GM03348 (cell line): ENCODE data around the gene LAMB3.
"Not testable (repeated sequence)": the region's sequence is repeated elsewhere in the genome, so short reads cannot be mapped to it uniquely, and the experiment has no call there.

Experiments
- DNase-seq: peaks from one replicate; pipeline ENCODE4 v3.0.0; 2012; ENCODE audit warnings: low spot score

Gene LAMB3

DNA sequence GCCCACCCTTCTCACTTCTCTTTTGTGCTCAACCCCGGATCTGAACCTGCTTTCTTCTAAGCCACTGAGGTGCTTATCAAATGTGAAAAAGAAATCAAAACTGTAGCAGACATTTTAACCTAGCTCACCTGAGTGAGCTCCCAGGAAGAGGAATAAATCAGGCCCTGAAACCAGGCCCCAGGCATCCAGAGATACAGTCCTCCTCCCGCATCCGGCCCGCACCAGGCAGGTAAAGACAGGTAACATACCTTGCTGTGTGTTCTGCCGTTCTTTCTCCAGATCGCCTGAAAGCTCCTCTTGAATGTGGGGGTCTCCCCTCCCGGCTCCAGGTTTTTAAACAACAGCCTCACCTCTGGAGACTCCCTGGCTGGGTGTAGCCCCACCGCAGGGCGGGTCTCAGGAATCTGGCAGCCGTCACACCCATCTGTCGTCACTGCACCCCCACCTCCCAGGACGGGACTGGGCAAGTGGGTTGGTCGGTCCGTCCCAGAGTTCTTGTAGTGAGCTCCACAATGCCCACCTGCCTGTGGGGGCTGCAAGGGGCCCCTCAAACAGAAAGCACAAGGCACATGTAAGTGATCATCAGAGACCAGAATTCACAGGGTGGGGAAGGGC lies at the start of gene LAMB3:
LAMB3 (minus strand) TSS at position 305 of the 615 bp plus-strand sequence. CDS start 1,481 bp downstream, outside the sequence.
- no peak for DNase-seq

DNA sequence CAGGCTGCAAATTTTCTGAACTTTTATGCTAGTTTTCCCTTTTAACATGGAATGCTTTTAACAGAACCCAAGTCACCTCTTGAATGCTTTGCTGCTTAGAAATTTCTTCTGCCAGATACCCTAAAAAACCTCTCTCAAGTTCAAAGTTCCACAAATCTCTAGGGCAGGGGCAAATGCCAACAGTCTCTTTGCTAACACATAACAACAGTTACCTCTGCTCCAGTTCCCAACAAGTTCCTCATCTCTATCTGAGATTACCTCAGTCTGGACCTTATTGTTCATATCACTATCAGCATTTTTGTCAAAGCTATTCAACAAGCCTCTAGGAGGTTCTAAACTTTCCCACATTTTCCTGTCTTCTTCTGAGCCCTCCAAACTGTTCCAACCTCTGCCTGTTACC lies 48.5 kb upstream of the LAMB3 start:
- not testable (repeated sequence) for DNase-seq

DNA sequence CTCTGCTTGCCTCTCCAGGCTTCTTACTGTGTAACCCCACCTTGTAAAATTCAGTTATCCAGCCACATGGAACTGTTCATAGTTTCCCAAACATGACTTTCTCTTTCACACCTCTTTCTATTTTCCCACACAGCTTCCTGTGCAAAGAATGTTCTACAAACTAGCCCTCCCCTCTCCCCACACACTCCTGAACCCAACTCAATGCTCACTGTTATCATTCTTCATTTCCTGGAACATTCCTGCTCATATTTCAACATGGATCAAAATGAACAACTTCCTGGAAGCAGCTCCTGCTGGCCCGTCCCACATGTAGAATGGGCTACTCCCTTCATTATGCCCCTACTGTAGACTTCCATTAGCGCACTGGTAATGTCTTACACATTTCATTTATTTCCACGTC lies 44.9 kb upstream of the LAMB3 start:
- DNase-seq, result no peak

DNA sequence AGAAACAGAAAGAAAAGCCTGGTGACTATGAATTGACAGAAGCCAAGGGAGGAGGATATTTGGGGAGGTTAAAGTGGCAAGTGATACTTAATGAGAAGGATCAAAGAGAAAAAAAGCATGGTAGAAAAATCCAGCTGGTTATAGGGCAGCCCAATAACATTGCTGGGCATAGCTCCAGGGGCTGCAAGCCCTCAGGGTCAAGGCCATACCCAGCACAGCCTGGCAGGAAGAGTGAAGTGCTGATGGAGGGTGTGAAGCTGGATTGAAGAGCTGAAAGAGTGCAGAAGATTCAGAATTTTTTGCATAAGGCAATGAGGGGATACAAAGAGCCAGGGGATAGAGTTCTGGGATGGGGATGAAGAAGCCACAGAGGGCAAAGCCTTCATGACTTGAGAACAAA lies 44.4 kb upstream of the LAMB3 start:
- no peak for DNase-seq

DNA sequence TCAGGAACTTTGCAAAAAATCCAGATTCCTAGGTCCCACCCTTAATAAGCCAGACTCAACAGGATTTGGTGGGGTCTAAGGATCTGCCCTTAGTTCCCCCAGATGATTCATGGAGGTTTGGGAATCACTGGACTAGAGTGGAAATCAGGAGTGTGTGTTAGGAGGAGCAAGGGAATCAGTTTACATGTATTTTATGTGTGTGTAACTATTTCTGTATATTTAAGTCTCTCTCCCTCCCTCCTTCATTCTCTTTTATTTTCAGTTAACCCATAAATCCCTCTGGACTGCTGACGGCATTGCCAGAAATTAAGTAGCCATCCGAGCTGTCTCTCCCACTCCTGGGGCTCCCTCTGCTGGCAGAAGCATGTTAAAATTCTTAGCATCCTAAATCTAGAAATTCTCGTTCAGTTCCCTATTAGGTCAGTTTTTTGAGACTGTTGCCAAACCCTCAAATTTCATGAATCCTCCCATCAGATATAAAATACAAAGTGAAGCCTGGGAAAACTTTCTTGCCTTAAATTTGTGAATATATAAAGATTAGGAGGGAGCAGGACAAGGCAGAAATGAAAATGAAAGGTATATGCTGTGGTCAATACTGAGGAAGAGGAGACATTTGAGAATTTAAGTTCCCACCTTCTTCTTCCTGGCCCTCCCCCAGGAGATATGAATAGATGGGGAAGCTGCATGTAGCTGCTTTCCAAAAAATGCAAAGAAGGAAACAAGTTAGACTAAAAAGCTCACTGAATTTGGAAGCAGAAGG lies 40.7 kb upstream of the LAMB3 start:
- peak; percentile 79 for DNase-seq

DNA sequence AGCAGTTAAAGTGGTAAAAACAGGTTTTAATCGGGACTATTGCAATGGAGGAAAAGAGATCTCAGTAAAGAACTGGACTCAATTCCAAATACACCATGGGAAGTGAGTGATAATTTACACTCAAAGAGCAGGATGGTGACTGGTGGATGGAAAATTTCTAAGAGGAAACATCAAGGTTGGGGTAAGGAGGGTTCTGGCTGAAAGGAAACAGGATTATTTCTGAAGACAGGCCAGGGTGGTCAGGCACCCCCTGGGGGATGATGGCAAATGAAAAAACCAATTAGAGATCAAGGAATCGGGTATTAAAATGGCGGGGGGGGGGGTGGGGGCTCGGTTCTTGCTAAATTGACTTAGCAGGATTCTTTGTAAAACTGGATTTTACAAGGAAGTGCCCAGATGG lies 40.1 kb upstream of the LAMB3 start:
- DNase-seq, result no peak

DNA sequence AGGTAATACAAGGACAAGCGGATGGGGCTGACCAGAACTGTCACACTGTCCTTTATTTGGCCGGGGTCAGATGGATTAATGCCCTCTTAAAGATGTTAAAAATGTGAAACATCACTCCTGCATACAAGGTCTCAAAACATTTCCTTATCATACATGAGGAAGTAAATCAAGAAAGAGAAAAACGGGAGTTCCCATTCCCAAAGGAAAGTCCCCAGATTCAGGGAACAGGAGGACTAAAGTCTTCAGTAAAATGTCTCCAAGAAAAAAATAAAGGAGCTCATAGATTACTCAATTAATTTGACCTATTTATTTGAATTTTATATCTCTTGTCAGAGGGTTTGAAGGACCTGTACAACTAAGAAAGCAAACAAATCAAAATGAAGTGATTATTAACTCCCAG lies 39.0 kb upstream of the LAMB3 start:
- DNase-seq, result no peak

DNA sequence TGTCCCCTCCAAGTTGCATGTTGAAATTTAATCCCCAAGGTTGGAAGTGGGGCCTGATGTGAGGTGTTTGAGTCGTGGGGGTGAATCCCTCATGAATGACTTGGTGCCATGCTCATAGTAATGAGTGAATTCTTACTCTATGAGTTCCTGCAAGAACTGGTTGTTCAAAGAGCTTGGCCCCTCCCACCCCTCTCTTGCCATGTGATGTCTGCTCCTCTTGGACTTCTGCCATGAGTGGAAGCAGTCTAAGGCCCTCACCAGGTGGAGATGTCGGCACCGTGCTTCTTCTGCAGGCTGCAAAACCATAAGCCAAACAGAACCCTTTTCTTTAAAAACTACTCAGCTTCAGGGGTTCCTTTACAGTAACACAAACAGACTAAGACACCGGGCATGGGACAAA lies 37.3 kb upstream of the LAMB3 start:
- no peak for DNase-seq

DNA sequence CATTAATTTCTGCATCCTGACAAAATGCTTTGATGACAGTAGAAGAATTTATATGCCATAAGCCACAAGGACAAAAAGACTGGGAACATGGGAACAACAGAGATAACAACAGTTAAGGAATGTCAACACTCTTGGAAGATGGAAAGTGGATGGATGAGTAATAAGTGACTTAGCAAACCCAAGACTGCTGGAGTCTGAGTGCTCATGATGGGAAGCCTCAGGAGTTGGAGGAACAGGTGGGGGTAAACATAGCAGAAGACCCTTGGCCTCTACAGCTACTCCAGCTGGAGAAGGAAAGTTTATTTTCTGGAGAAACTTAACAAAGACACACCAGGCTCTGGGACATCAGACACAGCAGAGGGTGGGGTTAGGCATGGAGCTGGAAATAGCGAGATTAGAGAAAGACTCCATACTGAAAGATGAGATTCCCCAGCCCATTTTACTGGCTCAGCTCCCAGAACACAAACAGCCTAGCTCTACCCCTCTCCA lies 36.6 kb upstream of the LAMB3 start:
- peak; percentile 16 for DNase-seq

DNA sequence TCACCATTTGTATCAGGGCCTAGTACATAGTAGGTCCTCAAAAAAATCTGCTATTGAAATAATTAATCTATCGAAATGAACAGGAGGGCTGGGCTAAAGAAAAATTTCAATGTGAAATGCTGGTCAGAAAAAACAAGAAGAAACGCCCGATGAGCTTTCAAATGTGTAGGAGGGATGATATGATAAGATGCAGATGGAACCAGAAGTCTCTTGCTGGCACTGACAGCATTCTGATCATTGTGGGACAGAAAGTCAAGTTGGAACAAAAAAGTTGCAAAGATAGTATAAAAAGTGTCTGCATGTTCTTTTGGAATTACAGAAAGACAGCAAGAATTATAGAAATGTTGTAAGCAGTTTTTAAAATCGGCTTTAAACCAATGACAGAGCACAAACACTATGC lies 34.1 kb upstream of the LAMB3 start:
- no peak for DNase-seq

DNA sequence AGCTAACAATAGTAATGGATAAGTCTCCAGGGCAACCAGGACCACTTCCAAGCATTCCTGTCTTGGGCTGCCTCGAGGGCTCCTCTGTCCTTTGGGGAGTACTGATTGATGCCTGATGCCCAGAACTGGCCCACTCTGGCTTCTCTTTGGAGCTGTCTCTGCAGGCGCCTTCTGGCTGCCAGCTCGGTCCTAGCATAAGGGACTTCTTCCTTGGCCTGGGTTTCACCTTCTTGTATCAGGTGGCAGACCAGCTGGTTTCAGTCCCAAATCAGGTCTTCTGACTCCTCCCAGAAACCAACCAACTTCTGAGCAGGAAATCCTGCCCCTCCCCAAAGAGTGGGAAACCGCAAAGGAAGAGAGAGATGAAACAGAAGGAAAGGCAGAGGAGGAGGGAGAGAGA lies 33.6 kb upstream of the LAMB3 start:
- no peak for DNase-seq

DNA sequence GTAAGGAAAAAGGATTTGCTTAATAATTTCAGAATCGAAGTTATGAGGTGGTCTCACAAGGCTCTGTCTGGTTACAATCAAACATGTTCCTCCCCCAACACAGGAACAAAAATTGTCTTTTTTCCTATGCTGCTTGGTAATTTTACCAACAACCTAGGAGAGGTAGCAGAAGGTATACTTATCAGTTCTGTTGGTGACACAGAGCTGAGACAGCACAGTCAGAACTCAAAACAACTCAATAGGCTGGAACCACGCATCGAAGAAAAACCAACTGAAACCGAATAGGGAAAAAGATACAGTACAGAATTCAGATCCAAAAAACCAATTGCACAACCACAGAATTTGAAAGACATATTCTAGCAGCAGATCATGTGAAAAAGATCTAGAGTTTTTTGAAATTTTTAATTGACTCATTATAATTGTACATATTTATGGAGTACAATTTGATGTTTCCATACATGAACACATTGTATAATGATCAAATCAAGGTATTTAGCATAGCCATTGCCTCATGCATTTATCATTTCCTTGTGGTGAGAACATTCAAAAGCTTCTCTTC lies 26.8 kb upstream of the LAMB3 start:
- no peak for DNase-seq

DNA sequence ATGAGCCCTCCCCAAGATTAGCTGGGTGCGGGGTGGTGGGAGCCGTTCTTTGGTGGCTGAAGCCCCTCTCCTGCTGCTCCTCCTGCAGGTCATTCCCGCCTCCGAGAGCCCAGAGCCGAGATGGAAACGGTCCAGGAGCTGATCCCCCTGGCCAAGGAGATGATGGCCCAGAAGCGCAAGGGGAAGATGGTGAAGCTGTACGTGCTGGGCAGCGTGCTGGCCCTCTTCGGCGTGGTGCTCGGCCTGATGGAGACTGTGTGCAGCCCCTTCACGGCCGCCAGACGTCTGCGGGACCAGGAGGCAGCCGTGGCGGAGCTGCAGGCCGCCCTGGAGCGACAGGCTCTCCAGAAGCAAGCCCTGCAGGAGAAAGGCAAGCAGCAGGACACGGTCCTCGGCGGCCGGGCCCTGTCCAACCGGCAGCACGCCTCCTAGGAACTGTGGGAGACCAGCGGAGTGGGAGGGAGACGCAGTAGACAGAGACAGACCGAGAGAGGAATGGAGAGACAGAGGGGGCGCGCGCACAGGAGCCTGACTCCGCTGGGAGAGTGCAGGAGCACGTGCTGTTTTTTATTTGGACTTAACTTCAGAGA lies 23.4 kb upstream of the LAMB3 start:
- DNase-seq, result peak; percentile 49

DNA sequence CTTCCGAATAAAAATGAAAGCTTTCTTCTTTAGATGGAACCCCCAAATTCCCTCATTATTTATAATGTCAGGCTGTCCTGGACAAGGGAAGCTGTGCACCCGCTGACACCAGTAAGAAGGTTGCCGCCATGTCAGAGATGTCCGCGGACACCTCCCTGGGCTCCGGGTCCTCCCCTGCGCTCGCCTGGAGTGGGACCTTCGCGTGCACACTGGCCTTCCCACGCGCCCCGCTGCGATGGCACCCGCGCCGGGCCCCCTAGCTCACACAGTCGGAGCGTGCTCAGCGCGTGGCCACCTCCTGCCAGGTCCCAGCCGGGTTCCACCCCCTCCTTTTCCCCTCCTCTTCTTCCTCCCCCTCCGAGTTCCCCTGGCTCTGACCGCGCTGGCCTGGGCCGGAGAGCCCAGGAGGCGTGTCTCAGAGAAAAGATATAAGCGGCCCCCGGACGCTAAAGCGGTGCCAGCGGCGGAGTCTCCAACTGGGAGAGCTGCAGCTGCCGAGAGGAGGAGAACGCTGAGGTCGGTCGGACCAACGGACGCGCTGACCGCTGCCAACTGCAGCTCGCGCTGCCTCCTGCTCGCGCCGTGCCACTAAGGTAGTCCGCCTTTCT lies 22.8 kb upstream of the LAMB3 start, which contains the start of gene G0S2:
G0S2 (plus strand) TSS at position 456 of the 608 bp plus-strand sequence. CDS start 273 bp downstream, outside the sequence.
- peak; percentile 55 for DNase-seq

DNA sequence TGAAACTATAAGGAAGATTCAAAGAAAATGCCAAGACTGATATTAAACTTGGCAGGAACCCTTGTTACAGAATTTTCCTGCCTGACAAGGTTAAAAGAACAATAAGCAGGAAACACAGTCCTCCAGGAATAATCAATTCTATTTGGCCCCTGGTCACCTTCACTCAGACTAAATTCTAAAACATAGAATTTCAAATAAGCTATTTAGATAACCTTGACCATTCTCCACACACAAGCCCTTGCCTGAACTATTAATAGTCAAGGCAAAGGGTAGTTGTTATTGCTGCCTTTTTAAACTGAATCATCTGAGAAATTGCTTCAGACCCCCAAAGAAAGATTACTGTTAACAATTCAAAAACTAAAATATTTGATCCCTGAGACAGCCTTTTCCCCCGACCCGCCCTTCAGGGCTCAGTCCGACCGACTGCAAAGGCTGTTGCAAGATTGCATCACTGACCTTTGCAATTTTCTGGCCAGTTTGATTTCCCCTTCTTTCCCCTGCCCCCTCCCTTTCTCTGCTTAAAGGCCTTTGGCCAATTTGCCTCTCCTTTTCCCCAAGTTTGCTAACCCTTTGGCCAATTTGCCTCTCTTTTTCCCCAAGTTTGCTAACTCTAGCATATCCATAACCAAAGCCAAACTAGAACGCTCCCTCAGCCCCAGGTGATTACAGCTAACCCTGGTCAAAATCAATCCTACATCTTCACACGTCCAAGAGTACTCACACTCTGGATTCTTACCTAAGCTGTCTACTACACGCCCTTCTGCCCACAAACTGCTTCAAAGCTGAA lies 21.6 kb upstream of the LAMB3 start:
- no peak for DNase-seq

DNA sequence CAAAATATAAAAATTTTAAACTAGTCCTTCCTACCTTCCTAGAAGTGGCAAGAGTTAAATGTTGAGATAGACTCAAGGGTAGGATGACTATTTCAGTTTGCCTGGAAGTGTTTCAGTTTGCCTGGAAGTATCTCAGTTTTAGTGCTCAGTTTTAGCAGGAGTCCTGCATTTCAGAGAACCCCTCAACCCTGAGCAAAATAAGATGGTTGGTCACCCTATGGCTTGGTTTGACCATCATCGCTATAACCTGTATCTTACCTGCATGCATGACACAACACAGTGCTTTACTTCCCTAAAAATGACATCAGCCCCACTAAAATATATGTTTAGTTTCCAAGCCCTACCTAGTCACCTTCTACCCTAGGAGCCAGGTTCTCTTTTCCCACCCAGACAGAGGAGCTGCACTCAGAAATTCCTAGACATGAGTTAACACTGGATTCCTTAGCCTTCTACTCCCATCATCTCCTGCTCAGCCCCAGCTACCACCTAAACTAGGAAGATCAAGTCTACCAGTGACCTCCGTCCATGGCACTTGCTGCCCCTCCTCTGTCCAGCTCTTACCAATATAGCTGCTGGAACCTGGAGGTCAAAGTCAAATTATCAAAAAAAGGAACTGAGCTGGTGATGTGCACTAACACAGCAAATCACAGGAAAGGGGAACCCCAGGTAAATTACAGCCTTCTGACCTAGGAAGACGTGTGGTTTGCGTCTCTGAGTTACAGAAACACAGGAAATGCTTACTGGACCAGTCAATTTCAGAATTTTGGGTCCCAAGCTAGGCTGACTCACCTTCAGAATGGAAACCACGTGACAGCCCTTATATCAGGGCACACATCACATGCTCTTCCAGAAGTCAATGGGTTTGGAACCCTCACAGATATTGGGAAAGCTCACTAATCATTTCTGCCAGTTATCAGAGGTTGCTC lies 20.7 kb upstream of the LAMB3 start:
- DNase-seq, result no peak

DNA sequence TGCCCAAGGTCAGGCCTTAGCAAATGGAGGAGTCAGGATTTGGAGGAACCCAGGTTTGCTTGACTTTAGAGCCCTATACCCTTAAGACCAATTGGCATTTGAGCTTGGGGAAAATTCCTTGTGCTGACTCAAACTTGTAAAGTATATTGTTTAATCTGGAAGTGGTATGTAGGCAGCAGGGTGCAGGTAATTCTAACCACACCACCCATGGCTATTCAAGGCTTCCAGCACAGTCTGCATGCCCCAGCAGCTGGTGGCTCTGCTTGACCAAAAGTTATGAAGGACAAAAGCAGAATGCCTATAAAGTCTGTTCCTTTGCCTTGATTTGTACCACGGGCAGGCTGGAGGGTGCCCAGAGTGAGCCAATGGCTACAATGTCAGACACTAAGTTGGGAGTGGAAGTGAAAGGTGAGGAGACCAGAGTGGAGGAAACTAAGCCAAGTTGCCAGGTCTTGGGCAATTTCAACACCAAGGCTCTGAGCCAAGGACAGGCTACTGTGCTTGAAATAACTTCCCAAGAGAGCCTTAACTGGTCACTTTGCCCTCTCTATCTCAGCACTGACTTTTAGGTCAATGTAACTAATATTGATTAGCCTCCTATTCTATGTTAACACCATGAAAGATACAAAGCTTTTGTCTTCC lies 18.3 kb upstream of the LAMB3 start:
- DNase-seq, result no peak

DNA sequence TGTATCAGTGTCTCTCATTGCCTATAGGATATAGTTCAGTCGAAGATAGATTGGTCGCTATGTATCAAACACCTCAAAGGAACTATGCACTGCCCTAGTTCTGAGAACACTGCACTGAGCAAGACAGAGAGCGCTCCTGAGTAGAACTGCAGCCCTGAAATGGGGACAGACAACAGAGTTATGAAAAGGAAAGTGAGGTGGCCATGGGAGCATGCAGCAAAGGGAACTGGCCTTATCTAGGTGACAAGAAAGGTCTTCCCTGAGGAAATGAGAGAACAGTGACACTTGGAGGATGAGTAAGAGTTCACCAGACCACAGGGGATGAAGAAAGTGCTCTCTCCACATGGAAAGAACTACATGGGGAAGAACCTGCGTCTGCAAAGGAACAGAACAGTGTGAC lies 15.5 kb upstream of the LAMB3 start:
- DNase-seq, result no peak

DNA sequence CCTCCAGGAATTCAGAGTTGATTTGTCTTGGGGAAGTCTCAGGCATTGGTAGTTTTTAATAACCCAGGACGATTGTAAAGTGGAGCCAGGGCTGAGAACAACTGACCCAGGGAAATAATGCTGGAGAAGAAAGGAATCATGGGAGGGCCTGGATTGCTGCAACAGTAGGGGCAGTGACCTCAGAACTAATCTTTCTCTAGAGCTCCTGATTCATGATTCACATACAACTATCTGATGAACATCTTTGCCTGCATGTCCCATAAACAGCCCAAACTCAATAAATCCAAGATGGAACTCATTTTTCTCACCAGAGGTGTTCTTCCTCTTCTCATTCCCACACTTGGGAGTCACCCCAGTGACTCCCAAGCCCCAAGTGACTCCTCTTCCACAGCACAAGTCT lies 14.9 kb upstream of the LAMB3 start:
- no peak for DNase-seq

DNA sequence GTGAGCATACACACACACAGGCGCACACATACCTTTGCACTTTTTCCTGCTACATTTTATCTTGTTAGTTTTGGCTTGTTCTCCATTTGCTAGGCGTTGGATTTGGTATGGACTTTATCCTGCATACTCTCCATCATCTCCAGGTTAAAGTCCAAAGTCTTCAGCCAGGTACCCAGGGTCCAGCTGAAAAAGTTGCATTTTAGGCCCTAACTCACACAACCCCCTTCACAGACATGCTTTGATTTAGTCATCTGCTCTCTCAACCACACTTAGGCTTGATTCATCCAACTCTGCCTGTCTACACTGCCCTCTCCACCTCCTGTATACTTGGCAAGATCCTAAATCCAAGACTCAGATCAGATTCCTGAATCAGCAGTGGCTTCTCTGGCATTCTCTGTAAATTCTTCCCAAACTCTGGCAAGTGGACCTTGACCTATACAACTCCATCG lies 10.7 kb upstream of the LAMB3 start:
- no peak for DNase-seq
